T-helper 1 cell treated with Interleukin-12 subunit alpha and Interleukin-12 subunit beta and Interleukin-4 antibody, amounts not matched to agents 30 ng/mL and 1 ng/mL, for 36 hours (primary cell): ENCODE results near the gene FUZ. TPM values are rescaled to one million over a fixed set of nuclear protein-coding genes. Genes with fewer than 3 reads are reported as not detected.

ENCODE experiments used
- intact Hi-C: fragments of 100-400 bp; cut with micrococcal nuclease; formaldehyde crosslinking; loops from one replicate; pipeline ENCODE4 v1.15.1; 2024
- total RNA-seq: library from RNA; stranded (reverse); gene quantifications from 2 replicates; pipeline ENCODE4 v1.2.3, GENCODE V29; 2022

FUZ gene
- 10.0 and 11.7 TPM in 2 replicates for total RNA-seq

DNA sequence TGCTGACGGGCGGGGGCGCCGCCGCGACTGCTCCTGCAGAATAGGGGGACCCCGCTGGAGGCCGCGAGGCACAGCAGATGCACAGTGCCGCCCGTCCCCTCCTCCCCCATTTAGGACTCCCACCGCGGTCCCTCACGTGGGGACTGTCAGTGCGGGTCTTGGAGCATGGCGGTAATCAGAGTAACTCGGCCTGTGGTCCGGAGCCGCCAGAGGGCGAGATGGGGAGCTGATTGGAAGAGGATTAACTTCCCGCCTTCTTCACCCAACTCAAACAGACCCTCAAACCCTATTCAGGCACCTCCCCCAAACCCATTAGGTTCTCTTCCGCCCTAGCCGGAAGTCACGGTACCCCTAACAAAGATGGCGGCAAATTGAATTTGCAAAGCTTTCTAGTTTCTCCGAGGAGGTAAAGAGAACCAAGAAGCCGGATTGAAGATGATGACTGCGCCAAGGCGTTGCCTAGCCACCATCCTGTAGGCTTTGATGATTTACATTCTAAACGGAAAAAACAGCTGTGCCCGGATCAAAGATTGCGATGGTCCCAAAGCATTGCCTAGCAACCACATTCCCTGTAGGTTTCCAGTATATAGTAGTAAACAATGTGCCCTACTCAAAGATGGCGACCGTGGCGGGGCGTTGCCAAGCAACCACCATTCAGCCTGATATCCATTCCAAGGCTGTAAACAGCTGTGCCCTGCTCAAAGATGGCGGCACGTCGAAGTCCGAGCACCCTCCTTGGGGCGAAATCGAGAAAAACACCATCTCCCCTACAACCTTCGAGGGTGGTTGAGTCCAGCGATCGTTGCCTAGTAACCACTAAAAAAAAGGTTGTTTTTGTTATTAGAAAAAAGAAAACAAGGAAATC, at the start of gene FUZ:
Gene FUZ (minus strand): TSS at position 296 of the 865 bp plus-strand sequence. CDS start 186 bp downstream, at position 110.
- intact Hi-C loops = loop anchor here (1.0 to 10.0 kb wide), 13 partner anchors 37 to 728 kb away; partner anchors contain the start of genes AKT1S1, ALDH16A1, BCL2L12 and IRF3

DNA sequence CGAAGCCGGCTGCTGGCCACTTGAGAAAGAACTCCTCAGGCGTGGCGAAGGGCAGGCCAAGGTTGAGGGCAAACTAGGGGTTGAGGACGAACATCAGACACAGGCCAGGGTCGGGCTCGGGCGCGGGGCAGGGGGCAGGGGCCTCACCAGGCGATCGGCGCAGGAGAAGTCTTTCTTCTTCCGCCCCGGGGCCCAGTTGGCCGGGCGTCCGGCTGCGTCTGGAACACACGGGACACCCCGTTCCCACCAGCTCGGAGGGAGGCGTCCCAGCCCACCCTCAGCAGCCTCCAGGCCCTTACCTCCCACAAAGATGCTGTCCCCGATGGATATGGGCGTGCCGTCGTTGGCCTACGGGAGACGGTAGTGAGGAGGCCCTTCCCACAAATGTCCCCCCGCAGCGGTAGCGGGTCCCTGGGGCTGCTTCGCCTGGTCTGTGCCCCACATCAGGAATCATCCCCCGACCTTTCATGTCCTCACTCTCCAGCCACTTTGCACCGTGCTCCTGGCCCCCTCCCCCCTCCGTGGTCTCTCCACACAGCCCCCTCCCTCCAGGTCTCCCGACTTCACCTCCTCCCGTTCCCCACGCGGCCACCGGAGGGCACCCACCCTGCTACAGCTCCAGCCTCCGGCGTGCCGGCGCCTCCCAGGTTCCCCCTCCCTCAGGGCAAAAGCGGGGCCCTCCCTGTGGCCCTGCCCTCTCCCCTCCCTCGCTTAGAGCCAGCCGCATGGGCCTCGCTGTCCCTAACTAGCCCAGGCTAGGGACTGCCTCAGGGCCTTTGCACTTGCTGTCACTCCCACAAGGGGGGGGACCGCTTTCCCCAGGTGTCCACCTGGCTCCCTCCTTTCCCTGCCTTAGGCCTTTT, 49.5 kb upstream of the FUZ start:
- intact Hi-C loops = no loop called here

GRCh38 chr19:49861541-49862378, 48.7 kb upstream of the FUZ start:
- intact Hi-C loops = no loop called here

DNA sequence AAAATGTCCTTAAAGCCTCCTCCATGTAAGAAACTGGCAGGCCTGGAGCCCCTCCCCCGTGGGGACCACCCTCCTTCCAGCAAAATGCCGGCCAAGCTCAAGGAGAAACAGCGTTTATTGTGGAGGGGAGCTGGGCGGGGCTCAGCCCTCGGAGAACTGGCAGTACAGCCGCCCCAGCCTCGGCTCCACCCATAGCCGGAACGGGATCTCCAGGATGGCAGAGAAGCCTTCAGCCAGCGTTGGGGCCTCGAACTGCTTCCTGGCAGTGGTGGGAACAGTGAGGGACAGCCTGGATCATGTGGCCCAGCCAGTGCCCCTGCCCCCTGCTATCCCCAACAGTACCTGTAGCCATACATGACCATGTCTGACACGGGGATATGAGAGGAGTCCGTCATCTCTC, 48.0 kb upstream of the FUZ start:
- intact Hi-C loops = no loop called here

DNA sequence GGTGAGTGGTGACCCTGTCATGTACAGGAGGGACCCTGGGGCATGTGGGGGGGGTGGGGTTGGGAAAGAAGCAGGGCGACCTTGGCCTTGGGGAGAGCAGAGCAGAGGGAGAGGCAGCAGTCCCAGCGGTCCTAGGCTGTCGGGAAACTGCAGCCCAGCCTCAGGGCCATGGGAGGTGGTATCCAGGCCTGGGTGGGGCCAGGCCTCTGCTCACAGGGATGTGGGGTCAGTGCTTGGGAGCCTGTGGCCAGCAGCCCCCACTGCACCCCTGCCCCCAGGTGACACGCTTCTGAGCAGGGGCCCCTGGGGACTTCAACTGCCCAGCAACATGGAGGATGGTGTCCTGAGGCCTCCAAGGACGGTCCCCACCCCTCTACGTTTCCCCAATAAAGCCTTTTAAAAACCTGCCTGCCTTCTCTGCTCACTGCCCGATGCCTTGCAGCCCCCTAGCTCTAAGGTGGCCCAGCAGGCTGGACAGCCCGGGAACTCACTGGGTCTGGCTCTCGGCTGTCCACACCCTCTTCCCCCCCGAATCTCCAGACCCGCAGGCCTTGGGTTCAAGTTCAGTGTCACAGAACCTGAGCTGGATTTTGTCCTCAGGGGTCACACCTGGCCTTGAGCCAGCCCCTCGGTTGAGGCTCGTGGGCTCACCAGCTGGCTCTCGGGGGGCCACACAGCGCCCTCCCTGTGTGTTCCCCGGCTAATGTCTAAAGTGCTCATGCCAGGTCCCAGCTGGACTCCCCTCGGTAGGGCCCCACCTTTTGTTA, 47.4 kb upstream of the FUZ start:
- intact Hi-C loops = no loop called here

GRCh38 chr19:49859682-49860335, 46.7 kb upstream of the FUZ start:
- intact Hi-C loops = no loop called here

- intact Hi-C loops = no loop called here
Measured at GRCh38 chr19:49858088-49858985, 45.2 kb upstream of the FUZ start.

GRCh38 chr19:49857838-49858087, 44.7 kb upstream of the FUZ start:
- intact Hi-C loops = no loop called here

DNA sequence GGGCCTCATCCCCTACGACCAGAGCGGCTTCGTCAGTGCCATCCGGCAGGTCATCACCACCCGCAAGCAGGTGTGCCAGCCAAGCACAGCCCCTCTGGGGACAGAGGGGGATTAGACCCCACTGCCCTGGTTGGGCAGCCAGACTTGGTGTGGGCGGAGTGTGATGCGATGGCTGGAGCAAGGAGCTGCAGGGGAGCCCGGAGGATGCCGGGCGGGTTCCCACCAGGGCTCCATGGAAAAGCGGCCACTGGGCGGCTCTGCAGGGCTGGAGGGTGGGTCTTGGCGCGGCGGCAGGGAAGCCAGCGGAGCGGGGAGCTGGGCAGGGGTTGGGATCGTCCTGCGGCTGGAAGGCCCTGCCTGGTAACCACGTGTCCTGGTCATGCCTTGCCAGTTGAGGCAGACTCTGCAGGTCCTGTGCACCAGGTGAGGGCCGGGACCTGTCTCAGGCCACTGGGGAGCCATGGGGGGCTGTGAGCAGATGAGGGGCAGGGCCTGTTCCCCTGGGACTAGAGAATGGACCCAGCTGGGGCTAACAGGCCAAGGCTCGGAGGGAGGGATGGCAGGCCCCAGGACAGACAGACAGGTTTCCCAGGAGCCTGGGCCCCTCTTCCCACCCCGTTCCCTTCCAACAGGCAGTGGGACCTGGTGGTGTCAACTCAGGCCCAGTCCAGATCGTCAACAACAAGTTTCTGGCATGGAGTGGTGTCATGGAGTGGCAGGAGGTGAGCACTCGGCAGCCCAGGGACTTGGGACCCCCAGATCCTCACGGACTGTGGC, 44.2 kb upstream of the FUZ start:
- intact Hi-C loops = no loop called here

- intact Hi-C loops = no loop called here
Measured at GRCh38 chr19:49856574-49857021, 43.5 kb upstream of the FUZ start.

DNA sequence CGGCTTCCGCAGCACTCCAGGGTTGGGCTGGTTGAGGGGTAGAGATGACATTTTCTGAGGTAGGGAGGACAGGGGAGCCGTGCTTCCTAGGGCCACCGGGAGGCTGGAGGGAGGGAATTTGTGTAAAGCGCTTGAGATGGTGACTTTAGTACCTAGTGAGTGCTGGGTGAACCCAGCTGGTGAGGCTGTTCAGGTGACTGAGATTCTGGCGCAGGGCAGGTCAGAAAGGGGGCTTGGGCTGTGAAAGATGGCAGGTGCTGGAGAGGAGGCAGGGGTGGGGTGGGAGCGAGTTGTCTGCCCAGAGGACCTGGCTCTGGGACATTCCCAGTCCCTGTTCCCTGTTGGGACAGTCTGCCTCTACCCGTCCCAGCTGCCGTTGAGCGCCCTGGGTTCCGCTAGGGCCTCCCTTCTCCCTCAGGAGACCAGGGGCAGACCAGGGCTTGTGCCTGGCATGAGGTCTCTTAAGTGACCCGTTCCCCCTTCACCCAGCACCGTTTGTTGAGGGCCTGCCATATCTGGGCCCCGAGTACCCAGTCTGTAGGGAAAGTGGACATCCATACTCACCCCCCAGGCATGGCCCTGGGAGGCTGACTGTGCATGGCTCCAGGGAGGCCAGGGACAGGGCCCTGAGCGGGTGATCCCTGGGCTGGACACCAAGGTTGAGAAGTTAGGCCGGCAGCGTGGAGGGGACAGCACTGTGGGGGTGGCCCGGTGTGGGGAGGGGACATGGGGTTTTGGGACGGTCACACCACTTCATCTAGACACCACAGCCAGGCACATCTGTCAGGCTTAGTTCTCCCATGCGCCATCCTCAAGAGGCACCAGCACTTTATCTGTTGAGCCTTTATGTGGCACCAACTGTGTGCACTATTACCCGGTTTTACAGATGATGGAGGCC, 42.8 kb upstream of the FUZ start:
- intact Hi-C loops = no loop called here

- intact Hi-C loops = no loop called here
Measured at GRCh38 chr19:49855277-49855675, 42.2 kb upstream of the FUZ start.

- intact Hi-C loops = no loop called here
Measured at GRCh38 chr19:49854378-49855263, 41.5 kb upstream of the FUZ start.

DNA sequence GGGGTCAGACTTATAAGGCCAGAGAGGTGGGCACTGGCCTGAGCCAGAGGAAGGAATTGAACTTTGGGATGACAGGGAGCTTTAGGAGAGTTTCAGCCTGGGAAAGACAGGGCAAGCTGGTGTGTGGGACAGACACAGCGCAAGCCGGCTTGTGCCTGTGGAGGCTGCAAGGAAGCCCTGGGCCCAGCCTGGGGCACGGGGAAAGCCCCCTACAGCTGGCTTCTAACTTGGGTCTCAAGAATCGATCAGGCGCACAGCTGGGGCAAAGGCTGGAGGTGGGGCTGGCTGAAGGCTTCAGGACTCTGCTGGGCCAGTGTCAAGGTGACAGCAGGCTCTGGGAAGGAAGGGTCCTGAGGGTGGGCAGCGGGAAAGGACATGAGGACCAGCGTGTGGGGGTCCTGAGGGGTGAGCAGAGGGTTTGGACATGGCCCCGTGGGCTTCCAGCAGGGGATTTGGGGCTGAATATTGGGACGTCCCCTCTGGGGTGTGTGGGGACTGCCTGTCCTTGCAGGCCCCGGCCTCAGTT, 40.8 kb upstream of the FUZ start:
- intact Hi-C loops = no loop called here

DNA sequence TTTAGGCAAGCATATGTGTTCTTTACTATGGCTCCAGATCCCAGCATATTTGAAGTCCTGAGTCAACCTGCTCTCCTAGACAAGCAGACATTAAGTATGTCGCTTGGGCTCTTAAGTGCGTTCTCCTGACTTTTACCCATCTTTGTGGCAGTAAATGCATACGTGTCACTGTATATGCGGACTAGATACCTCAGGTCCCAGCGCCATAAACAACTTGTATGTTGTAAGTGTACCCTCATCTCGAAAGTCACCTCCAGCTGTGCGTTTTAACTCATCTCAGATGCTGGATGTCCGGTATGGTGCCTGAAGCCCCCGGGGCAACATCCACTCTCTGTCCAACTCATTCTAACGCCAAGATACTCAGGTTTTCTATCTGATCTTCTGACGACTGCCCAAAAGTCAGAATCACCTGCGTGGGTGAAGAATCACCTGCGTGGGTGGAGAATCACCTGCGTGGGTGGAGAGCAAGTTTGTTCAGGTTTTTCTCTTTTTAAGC, 39.6 kb upstream of the FUZ start:
- intact Hi-C loops = no loop called here
